Ramos (cell line): ENCODE results near the gene PGM5.

ENCODE experiments used
- in situ Hi-C: fragments of 300-500 bp; cut with MboI; formaldehyde crosslinking; loops from one replicate; pipeline ENCODE4 v1.14.3; 2022; ENCODE audit warnings: low sequenced_read_pairs; ENCODE audit not compliant: unreplicated experiment

PGM5 gene

GRCh38 chr9:68492806-68493205 lies 136.4 kb downstream of the PGM5 start:
- in situ Hi-C loops: no loop called here

- in situ Hi-C loops: no loop called here
Observed at GRCh38 chr9:68493541-68493940, 137.1 kb downstream of the PGM5 start.

- in situ Hi-C loops: no loop called here
Observed at GRCh38 chr9:68493958-68494577, 137.7 kb downstream of the PGM5 start.

GRCh38 chr9:68495247-68495646 lies 138.8 kb downstream of the PGM5 start:
- in situ Hi-C loops: no loop called here

- in situ Hi-C loops: no loop called here
Observed at GRCh38 chr9:68496356-68496755, 139.9 kb downstream of the PGM5 start.

GRCh38 chr9:68497629-68498028 lies 141.2 kb downstream of the PGM5 start:
- in situ Hi-C loops: no loop called here

GRCh38 chr9:68498816-68499215 lies 142.4 kb downstream of the PGM5 start:
- in situ Hi-C loops: no loop called here

- in situ Hi-C loops: loop anchor here (10.0 kb wide), 1 partner anchor 64 kb away; no protein-coding TSS in a partner anchor
Observed at GRCh38 chr9:68500457-68501381, 144.3 kb downstream of the PGM5 start.

- in situ Hi-C loops: loop anchor here (10.0 kb wide), 1 partner anchor 63 kb away; no protein-coding TSS in a partner anchor
Observed at GRCh38 chr9:68502279-68502678, 145.9 kb downstream of the PGM5 start.

GRCh38 chr9:68505681-68506409 lies 149.4 kb downstream of the PGM5 start:
- in situ Hi-C loops: loop anchor here (10.0 kb wide), 1 partner anchor 59 kb away; no protein-coding TSS in a partner anchor

GRCh38 chr9:68506551-68506950 lies 150.1 kb downstream of the PGM5 start:
- in situ Hi-C loops: loop anchor here (10.0 kb wide), 1 partner anchor 58 kb away; no protein-coding TSS in a partner anchor

GRCh38 chr9:68507130-68507805 lies 150.9 kb downstream of the PGM5 start:
- in situ Hi-C loops: loop anchor here (10.0 kb wide), 1 partner anchor 58 kb away; no protein-coding TSS in a partner anchor

- in situ Hi-C loops: loop anchor here (10.0 kb wide), 1 partner anchor 57 kb away; no protein-coding TSS in a partner anchor
Observed at GRCh38 chr9:68507806-68508145, 151.4 kb downstream of the PGM5 start.

GRCh38 chr9:68508547-68508946 lies 152.1 kb downstream of the PGM5 start:
- in situ Hi-C loops: loop anchor here (10.0 kb wide), 1 partner anchor 56 kb away; no protein-coding TSS in a partner anchor

- in situ Hi-C loops: loop anchor here (10.0 kb wide), 1 partner anchor 55 kb away; no protein-coding TSS in a partner anchor
Observed at GRCh38 chr9:68509689-68510088, 153.3 kb downstream of the PGM5 start.

- in situ Hi-C loops: no loop called here
Observed at GRCh38 chr9:68513385-68513784, 157.0 kb downstream of the PGM5 start.

- in situ Hi-C loops: no loop called here
Observed at GRCh38 chr9:68513981-68514380, 157.6 kb downstream of the PGM5 start.

GRCh38 chr9:68515326-68516017 lies 159.1 kb downstream of the PGM5 start:
- in situ Hi-C loops: no loop called here

- in situ Hi-C loops: loop anchor here (5.0 kb wide), 1 partner anchor 40 kb away; no protein-coding TSS in a partner anchor
Observed at GRCh38 chr9:68522131-68522530, 165.7 kb downstream of the PGM5 start.
